Measurements from ENCODE around the gene BUB1B.
A peak's percentile ranks its signal among the peaks of the same experiment; 100 is the strongest.
"Not testable (repeated sequence)": the region's sequence is repeated elsewhere in the genome, so short reads cannot be mapped to it uniquely, and the experiment has no call there.

BUB1B gene

DNA sequence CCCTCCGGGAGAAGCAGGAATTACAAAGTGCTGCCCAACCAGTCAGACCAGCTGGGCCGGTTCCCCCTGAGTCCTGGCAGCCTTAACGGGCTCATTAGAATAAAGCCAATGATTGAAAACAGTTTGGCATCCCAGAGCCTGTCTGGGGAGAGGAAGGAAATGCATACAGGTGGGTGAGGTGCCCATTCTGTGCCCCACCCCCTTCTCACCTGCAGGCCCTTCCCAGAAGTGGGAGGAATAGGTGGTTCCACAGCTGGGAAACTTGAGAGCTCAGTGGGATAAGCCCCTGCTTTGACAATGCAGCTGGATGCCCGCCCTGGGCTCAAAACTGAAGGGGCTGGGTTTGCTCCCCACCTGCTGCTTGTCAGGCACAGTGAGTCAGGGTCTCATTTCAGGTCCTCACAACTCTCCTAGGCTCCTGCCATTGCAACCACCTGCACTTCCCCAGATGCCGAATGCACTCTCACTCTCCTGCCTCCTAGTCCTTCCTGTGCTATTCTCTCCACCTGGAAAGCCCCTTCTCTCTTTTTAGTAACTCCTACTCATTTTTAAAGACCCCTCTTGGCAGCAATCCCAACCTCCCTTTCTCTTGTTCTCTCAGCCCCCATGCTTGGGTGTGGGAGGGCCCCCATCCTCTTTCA is 5.5 kb upstream of the BUB1B start:
- Histone ChIP-seq H3K4me3 (ENCODE audit: low read depth, low read length) (peak overlapping the region; percentile 20), H3K4me1 (ENCODE audit: control insufficient read depth, insufficient read depth, low read length) (peaks cover 31% of the 10 kb centered on the region), H3K9me3 (ENCODE audit: control insufficient read depth, insufficient read depth, low read length) (no peaks in the 10 kb centered on the region), H3K27ac (ENCODE audit: low read depth, low read length) (peak overlapping the region; percentile 77), H3K9ac (ENCODE audit: low read depth, low read length) (peak overlapping the region; percentile 54; the same call in 1 of the 2 replicates), H3K27me3 (ENCODE audit: control insufficient read depth, insufficient read depth, low read length) (no peaks in the 10 kb centered on the region), H3K36me3 (ENCODE audit: control insufficient read depth, insufficient read depth, low read length) (no peaks in the 10 kb centered on the region)

- Histone ChIP-seq H3K9me3 (ENCODE audit: control insufficient read depth, insufficient read depth, low read length) (no peaks in the 10 kb centered on the region), H3K4me1 (ENCODE audit: control insufficient read depth, insufficient read depth, low read length) (peaks cover 41% of the 10 kb centered on the region), H3K27me3 (ENCODE audit: control insufficient read depth, insufficient read depth, low read length) (no peaks in the 10 kb centered on the region), H3K27ac (ENCODE audit: low read depth, low read length) (no peak overlapping the region), H3K9ac (ENCODE audit: low read depth, low read length) (no peak overlapping the region), H3K4me3 (ENCODE audit: low read depth, low read length) (no peak overlapping the region), H3K36me3 (ENCODE audit: control insufficient read depth, insufficient read depth, low read length) (no peaks in the 10 kb centered on the region)
Observed at GRCh38 chr15:40157778-40158447, 3.0 kb upstream of the BUB1B start.

DNA sequence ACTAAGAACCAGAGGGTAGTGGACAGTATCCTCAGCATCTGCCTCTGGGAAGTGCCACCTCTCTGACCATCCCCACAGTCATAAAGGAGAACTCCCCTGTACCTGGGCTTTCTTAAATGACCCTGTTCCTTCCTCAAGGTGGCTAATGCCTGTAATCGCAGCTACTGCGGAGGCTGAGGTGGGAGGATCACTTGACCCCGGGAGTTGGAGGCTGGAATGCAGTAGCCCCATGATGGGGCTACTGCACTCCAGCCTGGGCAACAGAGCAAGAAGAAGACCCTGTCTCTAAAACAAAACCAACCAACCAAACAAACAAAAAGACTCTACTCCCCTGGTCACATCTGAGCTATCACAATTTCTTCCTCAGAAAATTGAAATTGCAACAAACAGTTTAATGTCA is 848 bp upstream of the BUB1B start:
- Histone ChIP-seq H3K27ac (ENCODE audit: low read depth, low read length) (no peak overlapping the region), H3K4me1 (ENCODE audit: control insufficient read depth, insufficient read depth, low read length) (peaks cover 38% of the 10 kb centered on the region), H3K27me3 (ENCODE audit: control insufficient read depth, insufficient read depth, low read length) (no peaks in the 10 kb centered on the region), H3K9ac (ENCODE audit: low read depth, low read length) (no peak overlapping the region), H3K9me3 (ENCODE audit: control insufficient read depth, insufficient read depth, low read length) (no peaks in the 10 kb centered on the region), H3K36me3 (ENCODE audit: control insufficient read depth, insufficient read depth, low read length) (peaks cover 19% of the 10 kb centered on the region), H3K4me3 (ENCODE audit: low read depth, low read length) (no peak overlapping the region)

DNA sequence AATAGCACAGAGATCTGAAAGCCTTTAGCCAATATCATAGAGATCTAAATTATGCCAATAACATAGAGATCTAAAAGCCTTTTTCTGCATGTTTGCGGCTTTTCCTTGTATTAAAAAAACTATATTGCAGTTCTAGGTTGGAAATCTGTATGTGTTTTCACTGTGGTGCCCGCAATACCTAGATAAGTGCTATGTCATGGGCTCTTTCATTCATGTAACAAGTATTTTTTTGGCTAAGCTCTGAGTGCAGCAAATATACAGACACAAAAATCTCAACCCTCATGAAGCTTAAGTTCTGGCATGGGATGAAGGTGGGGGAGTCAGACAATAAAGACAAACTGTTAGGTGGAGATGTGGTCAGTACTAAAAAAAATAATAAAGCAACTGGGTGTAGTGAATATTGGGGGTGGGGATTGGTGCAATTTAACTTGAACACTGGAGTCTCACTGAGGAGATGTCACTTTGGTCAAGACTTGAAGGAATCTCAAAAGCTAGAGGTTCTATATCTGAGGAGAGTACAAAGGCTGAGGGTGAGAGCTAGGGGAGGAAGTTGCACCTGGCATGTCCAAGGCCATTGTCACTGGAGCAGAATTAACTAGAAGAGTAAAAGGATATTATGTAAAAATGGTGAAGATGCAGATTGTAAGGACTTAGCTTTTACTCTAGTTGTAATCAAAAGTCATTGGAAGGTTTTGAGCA is 973 bp downstream of the BUB1B start:
- no peaks in the 10 kb centered on the region for H3K27me3 ChIP-seq (ENCODE audit: control insufficient read depth, insufficient read depth, low read length)
- H3K27ac ChIP-seq (ENCODE audit: low read depth, low read length), result peak overlapping the region; percentile 92
- peak overlapping the region; percentile 92 for H3K9ac ChIP-seq (ENCODE audit: low read depth, low read length)
- H3K4me3 ChIP-seq (ENCODE audit: low read depth, low read length), result peak overlapping the region; percentile 96
- H3K4me1 ChIP-seq (ENCODE audit: control insufficient read depth, insufficient read depth, low read length), result peaks cover 22% of the 10 kb centered on the region
- no peaks in the 10 kb centered on the region for H3K9me3 ChIP-seq (ENCODE audit: control insufficient read depth, insufficient read depth, low read length)
- peaks cover 37% of the 10 kb centered on the region for H3K36me3 ChIP-seq (ENCODE audit: control insufficient read depth, insufficient read depth, low read length)

DNA sequence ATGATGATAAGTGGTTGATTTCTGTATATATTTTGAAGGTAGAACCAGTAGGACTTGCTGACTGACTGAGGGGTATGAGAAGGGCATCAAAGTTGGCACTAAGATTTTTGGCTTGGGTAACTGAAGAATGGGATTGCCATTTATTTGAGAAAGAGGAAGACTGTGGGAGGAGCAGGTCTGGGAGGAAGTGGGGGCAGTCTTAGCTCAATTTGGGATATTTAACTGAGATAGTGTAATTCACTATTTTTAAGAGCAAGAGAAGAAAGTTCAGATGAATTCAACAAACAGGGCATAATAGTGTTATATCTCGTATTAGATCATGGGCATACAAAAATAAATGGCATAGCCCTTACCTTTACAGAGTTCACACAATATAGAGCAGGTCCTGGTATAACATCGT is 1.7 kb downstream of the BUB1B start:
- peaks cover 42% of the 10 kb centered on the region for H3K36me3 ChIP-seq (ENCODE audit: control insufficient read depth, insufficient read depth, low read length)

DNA sequence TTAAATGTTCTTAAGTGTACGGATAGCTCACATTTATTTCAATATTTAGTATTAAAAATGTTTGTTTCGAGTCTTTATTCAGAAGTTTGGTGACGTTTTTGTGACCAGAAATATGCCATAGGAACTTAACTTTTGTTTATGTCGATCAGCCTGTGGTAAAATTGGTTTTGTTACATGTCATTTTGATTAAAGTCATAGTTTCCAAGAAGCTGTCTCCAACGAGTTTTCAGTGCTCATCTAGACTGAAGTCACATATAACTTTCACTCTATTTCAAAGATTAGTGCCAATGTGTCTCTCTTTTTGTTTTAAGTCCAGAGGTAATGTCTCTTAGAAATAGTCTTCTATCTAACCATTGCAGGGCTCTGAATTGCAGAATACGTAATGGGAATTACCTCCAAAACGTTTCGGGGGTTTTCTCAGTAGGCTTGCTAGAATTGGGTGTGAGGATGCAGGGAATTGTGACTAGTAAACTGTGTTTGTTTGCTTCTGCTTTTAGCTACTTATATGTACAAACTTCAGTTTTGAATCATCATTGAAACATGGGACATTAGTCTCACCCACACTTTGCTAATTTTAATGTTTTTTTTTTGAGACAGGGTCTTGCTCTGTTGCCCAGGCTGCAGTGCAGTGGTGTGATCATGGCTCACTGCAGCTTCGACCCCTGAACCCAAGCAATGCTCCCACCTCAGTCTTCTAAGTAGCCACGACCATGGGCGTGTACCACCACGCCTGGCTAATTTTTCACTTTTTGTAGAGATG is 3.0 kb downstream of the BUB1B start:
- H3K27me3 ChIP-seq (ENCODE audit: control insufficient read depth, insufficient read depth, low read length), result no peaks in the 10 kb centered on the region
- H3K9ac ChIP-seq (ENCODE audit: low read depth, low read length), result no peak overlapping the region
- H3K36me3 ChIP-seq (ENCODE audit: control insufficient read depth, insufficient read depth, low read length), result peaks cover 54% of the 10 kb centered on the region
- peaks cover 16% of the 10 kb centered on the region for H3K4me1 ChIP-seq (ENCODE audit: control insufficient read depth, insufficient read depth, low read length)
- H3K9me3 ChIP-seq (ENCODE audit: control insufficient read depth, insufficient read depth, low read length), result no peaks in the 10 kb centered on the region
- H3K4me3 ChIP-seq (ENCODE audit: low read depth, low read length), result no peak overlapping the region
- H3K27ac ChIP-seq (ENCODE audit: low read depth, low read length), result no peak overlapping the region

More for the DNA sequence above, 1.7 kb downstream of the BUB1B start:
- Histone ChIP-seq H3K27ac (ENCODE audit: low read depth, low read length) (no peak overlapping the region), H3K27me3 (ENCODE audit: control insufficient read depth, insufficient read depth, low read length) (no peaks in the 10 kb centered on the region), H3K4me3 (ENCODE audit: low read depth, low read length) (peak overlapping the region; percentile 96), H3K9me3 (ENCODE audit: control insufficient read depth, insufficient read depth, low read length) (no peaks in the 10 kb centered on the region), H3K4me1 (ENCODE audit: control insufficient read depth, insufficient read depth, low read length) (peaks cover 21% of the 10 kb centered on the region), H3K9ac (ENCODE audit: low read depth, low read length) (0 out of 2 replicates have a peak overlapping the region, but pooled peaks have one; percentile 7)

DNA sequence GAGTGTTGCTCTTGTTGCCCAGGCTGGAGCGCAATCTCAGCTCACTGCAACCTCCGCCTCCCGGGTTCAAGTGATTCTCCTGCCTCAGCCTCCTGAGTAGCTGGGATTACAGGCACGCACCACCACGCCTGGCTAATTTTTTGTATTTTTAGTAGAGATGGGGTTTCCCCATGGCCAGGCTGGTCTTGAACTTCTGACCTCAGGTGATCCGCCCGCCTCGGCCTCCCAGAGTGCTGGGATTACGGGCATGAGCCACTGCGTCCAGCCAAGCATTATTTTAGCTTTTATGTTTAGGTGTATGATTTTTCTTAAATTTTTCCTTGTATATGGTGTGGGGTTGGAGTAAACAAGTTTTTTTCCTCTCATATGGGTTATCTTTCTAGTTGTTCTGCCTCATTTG is 6.5 kb downstream of the BUB1B start:
- not testable (repeated sequence) for H3K4me3 ChIP-seq (ENCODE audit: low read depth, low read length); H3K27me3 ChIP-seq (ENCODE audit: control insufficient read depth, insufficient read depth, low read length); H3K9ac ChIP-seq (ENCODE audit: low read depth, low read length); H3K9me3 ChIP-seq (ENCODE audit: control insufficient read depth, insufficient read depth, low read length); H3K4me1 ChIP-seq (ENCODE audit: control insufficient read depth, insufficient read depth, low read length); H3K27ac ChIP-seq (ENCODE audit: low read depth, low read length)
- H3K36me3 ChIP-seq (ENCODE audit: control insufficient read depth, insufficient read depth, low read length), result peaks cover 88% of the 10 kb centered on the region

GRCh38 chr15:40175160-40175559 is 14.3 kb downstream of the BUB1B start:
- Histone ChIP-seq H3K27me3 (ENCODE audit: control insufficient read depth, insufficient read depth, low read length) (no peaks in the 10 kb centered on the region), H3K9me3 (ENCODE audit: control insufficient read depth, insufficient read depth, low read length) (no peaks in the 10 kb centered on the region), H3K27ac (ENCODE audit: low read depth, low read length) (no peak overlapping the region), H3K36me3 (ENCODE audit: control insufficient read depth, insufficient read depth, low read length) (peaks cover 96% of the 10 kb centered on the region), H3K4me3 (ENCODE audit: low read depth, low read length) (no peak overlapping the region), H3K9ac (ENCODE audit: low read depth, low read length) (no peak overlapping the region), H3K4me1 (ENCODE audit: control insufficient read depth, insufficient read depth, low read length) (no peaks in the 10 kb centered on the region)

GRCh38 chr15:40182358-40183029 is 21.6 kb downstream of the BUB1B start:
- Histone ChIP-seq H3K36me3 (ENCODE audit: control insufficient read depth, insufficient read depth, low read length) (peaks cover 91% of the 10 kb centered on the region), H3K27ac (ENCODE audit: low read depth, low read length) (no peak overlapping the region), H3K4me3 (ENCODE audit: low read depth, low read length) (no peak overlapping the region), H3K9ac (ENCODE audit: low read depth, low read length) (no peak overlapping the region), H3K27me3 (ENCODE audit: control insufficient read depth, insufficient read depth, low read length) (no peaks in the 10 kb centered on the region), H3K9me3 (ENCODE audit: control insufficient read depth, insufficient read depth, low read length) (no peaks in the 10 kb centered on the region), H3K4me1 (ENCODE audit: control insufficient read depth, insufficient read depth, low read length) (no peaks in the 10 kb centered on the region)

GRCh38 chr15:40183636-40184463 is 23.0 kb downstream of the BUB1B start:
- Histone ChIP-seq H3K9me3 (ENCODE audit: control insufficient read depth, insufficient read depth, low read length) (no peaks in the 10 kb centered on the region), H3K4me1 (ENCODE audit: control insufficient read depth, insufficient read depth, low read length) (no peaks in the 10 kb centered on the region), H3K36me3 (ENCODE audit: control insufficient read depth, insufficient read depth, low read length) (peaks cover 91% of the 10 kb centered on the region), H3K9ac (ENCODE audit: low read depth, low read length) (no peak overlapping the region), H3K27ac (ENCODE audit: low read depth, low read length) (no peak overlapping the region), H3K4me3 (ENCODE audit: low read depth, low read length) (no peak overlapping the region), H3K27me3 (ENCODE audit: control insufficient read depth, insufficient read depth, low read length) (no peaks in the 10 kb centered on the region)
